ACHN (cell line): ENCODE measurements around the gene PVALB.

ENCODE experiments used
- DNase-seq: peaks from one replicate; pipeline ENCODE4 v3.0.0-alpha.2; 2015
- in situ Hi-C: cut with HindIII; loops from 2 replicates; pipeline ENCODE4 v1.10.0; 2017; ENCODE audit warnings: low sequenced_read_pairs, low pct_ligation_motif_present, low pct_unique_long_range_greater_than_20kb

The PVALB gene

GRCh38 chr22:36753120-36753802, 63.6 kb downstream of the PVALB start:
- DNase-seq = no peak
- in situ Hi-C loops = no loop called here
